GM13977 (cell line): Measurements from ENCODE around the gene LSMEM2.

Source experiments
- DNase-seq: peaks from one replicate; pipeline ENCODE4 v3.0.0; 2012; ENCODE audit warnings: low spot score
- CTCF ChIP-seq: IDR thresholded peaks from 2 replicates; pipeline ENCODE4 v1.5.1; 2012; ENCODE audit warnings: mild to moderate bottlenecking, control low read depth; ENCODE audit not compliant: insufficient read depth; ENCODE audit errors: extremely low read depth, missing control alignments
- in situ Hi-C: fragments of 300-500 bp; cut with MboI; formaldehyde crosslinking; loops from one replicate; pipeline ENCODE4 v1.12.0; 2022; ENCODE audit warnings: low sequenced_read_pairs, low pct_unique_long_range_greater_than_20kb, mixed read lengths, inconsistent platforms; ENCODE audit not compliant: unreplicated experiment

Gene LSMEM2

GRCh38 chr3:50287262-50287661 is 8.4 kb downstream of the LSMEM2 start:
- no peak for TF ChIP-seq CTCF
- in situ Hi-C loops = no loop called here
- no peak for DNase-seq

DNA sequence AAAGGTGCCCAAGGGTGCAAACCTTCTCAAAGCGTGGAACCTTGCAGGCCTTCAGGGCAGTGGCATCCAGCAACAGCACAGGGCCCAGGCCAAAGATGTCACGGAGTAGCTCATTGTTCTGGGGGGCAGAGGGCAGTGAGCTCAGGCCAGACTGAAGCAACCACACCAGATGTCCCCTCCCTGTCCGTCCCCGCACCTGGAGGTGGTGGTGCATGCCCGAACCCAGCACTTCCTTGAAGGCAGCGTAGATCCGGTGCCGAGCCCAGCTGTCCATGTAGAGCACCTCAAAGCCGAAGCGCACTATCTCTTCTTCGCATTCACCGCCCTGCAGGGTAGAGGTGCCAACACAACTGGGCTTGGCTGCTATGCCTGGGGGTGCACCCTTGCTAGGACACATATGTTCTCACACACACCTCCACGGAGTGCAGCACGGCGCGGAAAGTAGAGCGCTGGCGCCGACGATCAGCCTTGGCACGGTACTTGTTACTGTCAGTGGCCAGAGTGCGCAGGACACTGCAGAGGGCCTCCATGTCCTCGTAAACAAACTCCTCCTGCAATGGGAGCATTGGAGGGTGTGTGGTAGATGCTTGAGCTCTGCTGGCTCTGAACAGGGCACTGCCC is 9.6 kb downstream of the LSMEM2 start:
- in situ Hi-C loops = no loop called here
- no peak for DNase-seq
- no peak for TF ChIP-seq CTCF

GRCh38 chr3:50289130-50289529 is 10.2 kb downstream of the LSMEM2 start:
- no peak for DNase-seq
- no peak for TF ChIP-seq CTCF
- in situ Hi-C loops = no loop called here

DNA sequence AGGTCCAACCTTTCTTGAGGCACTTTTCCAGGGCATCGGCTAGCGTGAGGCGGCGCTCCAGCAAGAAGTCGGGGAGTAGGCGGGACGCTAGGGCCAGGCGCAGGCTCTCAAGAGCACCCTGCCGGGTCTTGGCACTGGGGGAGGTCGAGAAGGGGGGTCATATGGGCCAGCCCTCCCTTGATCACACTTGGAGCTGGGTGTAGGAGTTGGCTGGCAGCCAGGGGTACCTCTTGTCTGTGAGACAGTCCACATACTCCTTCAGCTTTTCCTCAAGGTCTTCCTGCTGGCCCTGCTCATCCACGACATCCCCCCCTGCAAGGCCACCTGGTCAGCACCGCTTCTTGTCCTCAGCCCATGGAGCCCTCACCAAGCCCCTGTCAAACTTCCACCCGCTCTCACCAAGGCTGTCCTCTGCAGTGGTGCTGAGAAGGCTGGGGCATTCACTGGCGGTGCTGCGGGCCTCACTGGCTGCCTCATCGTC is 11.3 kb downstream of the LSMEM2 start:
- in situ Hi-C loops = no loop called here

GRCh38 chr3:50292159-50293078 is 13.5 kb downstream of the LSMEM2 start, which contains the start of gene IFRD2:
IFRD2 (minus strand) TSS chr3:50292429; CDS start chr3:50292274, 155 bp downstream.
- peak; percentile 96 for DNase-seq
- in situ Hi-C loops = no loop called here
- TF ChIP-seq CTCF = peak; percentile 5

More for the DNA sequence above, 11.3 kb downstream of the LSMEM2 start:
- DNase-seq = no peak
- no peak for TF ChIP-seq CTCF

DNA sequence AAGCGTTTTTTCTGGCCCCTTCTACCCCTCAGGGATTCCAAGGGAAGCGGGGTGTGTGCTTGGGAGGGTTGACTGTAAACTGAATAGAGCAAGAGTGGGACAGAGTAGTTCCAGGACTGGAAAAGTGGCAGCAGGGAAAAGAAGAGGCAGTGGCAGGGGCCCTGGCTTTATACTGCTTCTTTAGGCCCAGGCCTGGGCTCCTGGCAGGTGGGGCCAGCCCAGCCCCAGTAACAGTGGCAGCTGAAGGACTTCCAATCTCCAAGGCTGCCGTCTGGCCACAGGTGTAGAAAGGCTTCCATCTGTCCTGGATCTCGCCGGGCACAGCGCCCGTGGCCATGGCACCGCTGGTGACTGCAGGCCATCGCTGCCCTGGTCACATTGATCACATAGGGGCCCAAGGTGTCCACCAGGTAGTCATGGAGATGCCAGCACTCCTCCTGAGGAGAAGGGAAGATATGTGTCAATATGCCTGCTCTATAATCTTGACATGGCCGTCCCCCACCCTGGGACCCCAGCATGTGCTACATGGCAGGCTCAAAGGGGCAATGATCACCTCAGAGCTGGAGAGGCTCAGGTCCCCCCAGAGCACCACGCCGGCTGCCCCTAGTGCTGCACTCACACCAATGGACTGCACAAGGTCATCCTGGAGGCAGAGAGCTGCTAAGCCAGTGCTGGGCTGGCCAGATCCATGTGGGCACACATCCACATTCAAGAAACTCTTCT is 14.4 kb downstream of the LSMEM2 start:
- in situ Hi-C loops = no loop called here
- no peak for TF ChIP-seq CTCF
- no peak for DNase-seq
